ENCODE results near the gene STK26. TPM values are rescaled to one million over a fixed set of nuclear protein-coding genes. Genes with fewer than 3 reads are reported as not detected.

STK26 gene
- total RNA-seq, 1 experiment from 2014 or later, result 17.5 TPM

DNA sequence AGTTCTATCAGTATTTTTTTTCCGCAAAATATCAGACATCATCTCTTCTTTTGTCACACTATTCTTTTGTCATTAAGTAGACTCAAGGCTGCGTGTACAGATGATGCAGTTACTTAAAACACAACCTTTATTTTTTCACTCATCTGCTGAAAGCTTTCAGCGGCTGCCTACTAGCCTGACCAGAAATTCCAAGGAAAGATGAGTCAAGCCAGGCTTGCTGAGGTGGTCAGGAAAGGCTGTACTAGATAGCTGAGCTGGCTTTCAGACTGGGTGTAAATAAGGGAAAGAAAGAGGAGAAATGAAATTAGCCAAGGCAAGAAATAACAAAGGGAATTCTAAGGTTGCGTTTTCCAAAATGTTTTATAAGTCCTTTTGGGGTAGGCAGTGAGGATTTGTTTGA lies 17.9 kb downstream of the STK26 start:
- Mint-ChIP-seq H3K36me3 (ENCODE audit: insufficient read depth, unreplicated experiment) (no peaks in the 10 kb centered on the region), H3K4me1 (ENCODE audit: insufficient read depth, unreplicated experiment) (peaks cover 6% of the 10 kb centered on the region), H3K27ac (ENCODE audit: low read depth, unreplicated experiment) (peak overlapping the region; percentile 33), H3K4me3 (ENCODE audit: unreplicated experiment) (no peak overlapping the region), H3K9me3 (ENCODE audit: unreplicated experiment) (no peaks in the 10 kb centered on the region), H3K27me3 (ENCODE audit: insufficient read depth, unreplicated experiment) (peaks cover 58% of the 10 kb centered on the region)
- BruUV-seq (replicated peaks), result no TSS peak
- intact Hi-C loops (cut with micrococcal nuclease), result no loop called here
- POLR2A ChIA-PET, result interaction anchor here (0.9 to 3.6 kb wide), 4 partner anchors 12 to 118 kb away, joined by 3 to 18 read pairs (median 4); partner anchors contain the start of gene STK26
- CTCF ChIA-PET, result interaction anchor here (0.5 to 1.7 kb wide), 2 partner anchors 13 to 199 kb away, joined by 3 read pairs; no protein-coding TSS in a partner anchor
- peak; percentile 35 for DNase-seq (ENCODE audit: unreplicated experiment)
- TF ChIP-seq, protein P1, sequence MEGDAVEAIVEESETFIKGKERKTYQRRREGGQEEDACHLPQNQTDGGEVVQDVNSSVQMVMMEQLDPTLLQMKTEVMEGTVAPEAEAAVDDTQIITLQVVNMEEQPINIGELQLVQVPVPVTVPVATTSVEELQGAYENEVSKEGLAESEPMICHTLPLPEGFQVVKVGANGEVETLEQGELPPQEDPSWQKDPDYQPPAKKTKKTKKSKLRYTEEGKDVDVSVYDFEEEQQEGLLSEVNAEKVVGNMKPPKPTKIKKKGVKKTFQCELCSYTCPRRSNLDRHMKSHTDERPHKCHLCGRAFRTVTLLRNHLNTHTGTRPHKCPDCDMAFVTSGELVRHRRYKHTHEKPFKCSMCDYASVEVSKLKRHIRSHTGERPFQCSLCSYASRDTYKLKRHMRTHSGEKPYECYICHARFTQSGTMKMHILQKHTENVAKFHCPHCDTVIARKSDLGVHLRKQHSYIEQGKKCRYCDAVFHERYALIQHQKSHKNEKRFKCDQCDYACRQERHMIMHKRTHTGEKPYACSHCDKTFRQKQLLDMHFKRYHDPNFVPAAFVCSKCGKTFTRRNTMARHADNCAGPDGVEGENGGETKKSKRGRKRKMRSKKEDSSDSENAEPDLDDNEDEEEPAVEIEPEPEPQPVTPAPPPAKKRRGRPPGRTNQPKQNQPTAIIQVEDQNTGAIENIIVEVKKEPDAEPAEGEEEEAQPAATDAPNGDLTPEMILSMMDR (IDR thresholded peaks at IDR 0.05; ENCODE audit: unreplicated experiment), result no peak

DNA sequence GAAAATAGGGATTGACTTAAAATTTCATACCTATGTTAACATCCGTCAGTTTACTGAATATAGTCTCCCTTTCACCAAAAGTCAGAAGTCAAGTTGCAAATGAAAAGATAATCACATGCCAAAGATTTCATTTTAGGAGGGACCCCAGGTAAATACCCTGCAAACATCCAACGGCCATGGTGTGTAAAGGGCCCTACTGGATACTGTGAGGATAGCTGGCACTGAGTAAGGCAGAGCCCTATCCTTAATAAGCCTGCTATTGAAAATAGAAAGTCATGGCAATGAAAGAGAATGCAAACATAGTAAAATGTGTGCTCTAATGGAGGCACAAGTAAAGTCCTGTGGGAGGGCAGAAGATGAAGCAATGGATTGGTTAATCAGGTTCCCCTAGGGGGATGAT lies 20.9 kb downstream of the STK26 start:
- BruUV-seq (replicated peaks), result no TSS peak

DNA sequence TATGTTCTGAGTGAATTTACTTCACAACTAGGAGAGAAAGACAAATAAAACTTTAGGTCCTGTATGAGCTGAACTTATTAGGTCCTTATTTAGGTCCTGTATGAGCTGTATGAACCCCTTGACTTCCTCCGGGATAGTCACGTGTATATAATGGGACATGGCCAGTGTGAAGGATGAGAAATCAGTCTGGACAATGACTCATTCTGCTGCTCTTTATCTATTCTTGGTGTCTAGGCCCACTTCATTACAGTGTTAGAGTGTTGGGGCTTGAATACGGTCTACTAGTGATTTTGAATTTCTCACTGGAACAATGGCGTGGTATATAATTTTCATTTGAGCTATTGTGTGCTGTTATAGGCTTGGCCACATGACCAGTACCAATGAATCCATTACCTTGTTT lies 21.9 kb downstream of the STK26 start:
- TF ChIP-seq, protein P1 (IDR thresholded peaks at IDR 0.05; ENCODE audit: unreplicated experiment), result no peak
- H3K36me3 Mint-ChIP-seq (ENCODE audit: insufficient read depth, unreplicated experiment), result no peaks in the 10 kb centered on the region
- intact Hi-C loops (cut with micrococcal nuclease), result no loop called here

More for the DNA sequence above, 20.9 kb downstream of the STK26 start:
- H3K9me3 Mint-ChIP-seq (ENCODE audit: unreplicated experiment), result no peaks in the 10 kb centered on the region
- TF ChIP-seq, protein P1 (IDR thresholded peaks at IDR 0.05; ENCODE audit: unreplicated experiment), result no peak
- no peak overlapping the region for H3K27ac Mint-ChIP-seq (ENCODE audit: low read depth, unreplicated experiment)
- DNase-seq (ENCODE audit: unreplicated experiment), result no peak
- peaks cover 6% of the 10 kb centered on the region for H3K4me1 Mint-ChIP-seq (ENCODE audit: insufficient read depth, unreplicated experiment)
- POLR2A ChIA-PET, result interaction anchor here (0.7 kb wide), 1 partner anchor 111 kb away, joined by 3 read pairs; no protein-coding TSS in a partner anchor
- intact Hi-C loops (cut with micrococcal nuclease), result no loop called here
- no peaks in the 10 kb centered on the region for H3K36me3 Mint-ChIP-seq (ENCODE audit: insufficient read depth, unreplicated experiment)
- CTCF ChIA-PET, result no interaction called here
- H3K4me3 Mint-ChIP-seq (ENCODE audit: unreplicated experiment), result no peak overlapping the region
- H3K27me3 Mint-ChIP-seq (ENCODE audit: insufficient read depth, unreplicated experiment), result peaks cover 44% of the 10 kb centered on the region

DNA sequence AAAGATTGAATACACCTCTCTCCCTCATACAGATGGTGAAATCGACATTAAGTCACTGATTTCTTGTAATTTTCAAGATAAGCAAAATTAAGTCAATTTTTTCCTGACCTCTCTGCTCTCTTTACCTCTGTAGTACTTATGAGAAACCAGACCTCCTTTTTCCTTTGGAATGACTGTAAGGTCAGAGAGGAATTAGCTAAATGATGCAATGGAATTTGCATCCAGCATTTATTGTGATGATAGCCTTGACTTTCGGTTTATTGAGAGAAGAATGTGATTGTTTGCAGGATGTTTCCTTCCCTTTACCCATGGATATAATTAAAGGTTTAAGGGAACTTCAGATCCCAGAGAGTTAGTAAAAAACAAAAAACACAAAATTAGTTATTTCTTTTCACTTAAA lies 22.4 kb downstream of the STK26 start:
- intact Hi-C loops (cut with micrococcal nuclease), result no loop called here
- no peaks in the 10 kb centered on the region for H3K9me3 Mint-ChIP-seq (ENCODE audit: unreplicated experiment)
- TF ChIP-seq, protein P1 (IDR thresholded peaks at IDR 0.05; ENCODE audit: unreplicated experiment), result no peak
- no peak overlapping the region for H3K4me3 Mint-ChIP-seq (ENCODE audit: unreplicated experiment)
- POLR2A ChIA-PET, result no interaction called here
- CTCF ChIA-PET, result interaction anchor here (0.6 to 1.3 kb wide), 2 partner anchors 24 to 248 kb away, joined by 3 to 4 read pairs; no protein-coding TSS in a partner anchor
- H3K27ac Mint-ChIP-seq (ENCODE audit: low read depth, unreplicated experiment), result no peak overlapping the region
- H3K36me3 Mint-ChIP-seq (ENCODE audit: insufficient read depth, unreplicated experiment), result no peaks in the 10 kb centered on the region
- H3K4me1 Mint-ChIP-seq (ENCODE audit: insufficient read depth, unreplicated experiment), result peaks cover 6% of the 10 kb centered on the region
- BruUV-seq (replicated peaks), result no TSS peak
- peaks cover 47% of the 10 kb centered on the region for H3K27me3 Mint-ChIP-seq (ENCODE audit: insufficient read depth, unreplicated experiment)
- DNase-seq (ENCODE audit: unreplicated experiment), result no peak

More for the DNA sequence above, 21.9 kb downstream of the STK26 start:
- BruUV-seq (replicated peaks), result no TSS peak
- peaks cover 47% of the 10 kb centered on the region for H3K27me3 Mint-ChIP-seq (ENCODE audit: insufficient read depth, unreplicated experiment)
- no peaks in the 10 kb centered on the region for H3K9me3 Mint-ChIP-seq (ENCODE audit: unreplicated experiment)
- no peak overlapping the region for H3K4me3 Mint-ChIP-seq (ENCODE audit: unreplicated experiment)
- ChIA-PET POLR2A (interaction anchor here (0.5 kb wide), 1 partner anchor 55 kb away, joined by 3 read pairs; no protein-coding TSS in a partner anchor), CTCF (interaction anchor here (1.3 kb wide), 1 partner anchor 24 kb away, joined by 4 read pairs; no protein-coding TSS in a partner anchor)
- peak; percentile 11 for DNase-seq (ENCODE audit: unreplicated experiment)
- H3K4me1 Mint-ChIP-seq (ENCODE audit: insufficient read depth, unreplicated experiment), result peaks cover 6% of the 10 kb centered on the region
- H3K27ac Mint-ChIP-seq (ENCODE audit: low read depth, unreplicated experiment), result no peak overlapping the region

All from MCF 10A (cell line).